Activated naive CD4-positive, alpha-beta T cell treated with anti-CD3 and anti-CD28 coated beads, Interleukin-2, amount 50 U/mL, for 72 hours (primary cell): ENCODE data around the gene ARHGEF18. TPM values are rescaled to one million over a fixed set of nuclear protein-coding genes. Genes with fewer than 3 reads are reported as not detected.
"Not testable (repeated sequence)": the region's sequence is repeated elsewhere in the genome, so short reads cannot be mapped to it uniquely, and the experiment has no call there.

Source experiments
- ATAC-seq, 2 donors: fragments of 150-1000 bp; cut with Tn5 transposase; 2 replicates each; pipeline ENCODE4 v1.10.0; 2021; ENCODE audit warnings: mild to moderate bottlenecking in 2 of 2, moderate library complexity in 2 of 2
- DNase-seq, 2 donors: peaks; one replicate each; pipeline ENCODE4 v3.0.0; 2021 to 2022; ENCODE audit warnings: low spot score in 2 of 2
- H3K27ac Mint-ChIP-seq, 2 donors: one replicate each; pipeline ENCODE4 v1.8.0; 2022; ENCODE audit warnings: mild to moderate bottlenecking in 2 of 2, mixed read lengths in 2 of 2
- H3K36me3 Mint-ChIP-seq, 2 donors: one replicate each; pipeline ENCODE4 v1.8.0; 2022; ENCODE audit warnings: mixed read lengths in 2 of 2
- H3K9me3 Mint-ChIP-seq, 2 donors: one replicate each; pipeline ENCODE4 v1.8.0; 2022; ENCODE audit warnings: mixed read lengths in 2 of 2
- total RNA-seq, 2 donors: library from RNA; stranded (reverse); gene quantifications; one replicate each; pipeline ENCODE4 v1.2.3, GENCODE V29; 2022

Gene ARHGEF18
- total RNA-seq, 2 donors from 2014 or later = 30.1 to 36.0 TPM

GRCh38 chr19:7366701-7367420 lies 18.1 kb downstream of the ARHGEF18 start:
- Mint-ChIP-seq H3K9me3 (peaks cover 0 to 9% of the 10 kb centered on the region in 2 donors), H3K27ac (peak overlapping the region; percentile 80 to 83), H3K36me3 (peaks cover 0 to 11% of the 10 kb centered on the region in 2 donors)
- ATAC-seq = peak; percentile 56 to 91
- peak in 1 of 2 donors; percentile 40 for DNase-seq

- Mint-ChIP-seq H3K9me3 (peaks cover 0 to 1% of the 10 kb centered on the region in 2 donors), H3K27ac (peak overlapping the region; percentile 32 to 81), H3K36me3 (peaks cover 0 to 7% of the 10 kb centered on the region in 2 donors)
- DNase-seq (no peak), ATAC-seq (no peak)
These were observed 19.7 kb downstream of the ARHGEF18 start for GRCh38 chr19:7368456-7368855.

GRCh38 chr19:7368866-7369265 lies 20.1 kb downstream of the ARHGEF18 start:
- not testable (repeated sequence) for H3K9me3 Mint-ChIP-seq, H3K36me3 Mint-ChIP-seq, DNase-seq, ATAC-seq
- peak overlapping the region; percentile 32 to 81 for H3K27ac Mint-ChIP-seq

- no peak for DNase-seq
- Mint-ChIP-seq H3K36me3 (no peaks in the 10 kb centered on the region), H3K9me3 (no peaks in the 10 kb centered on the region), H3K27ac (peak overlapping the region in 1 of 2 donors; percentile 70)
- no peak for ATAC-seq
These were observed 21.8 kb downstream of the ARHGEF18 start for GRCh38 chr19:7370546-7370945.

GRCh38 chr19:7371001-7371400 lies 22.3 kb downstream of the ARHGEF18 start:
- ATAC-seq = no peak
- H3K36me3 Mint-ChIP-seq = no peaks in the 10 kb centered on the region
- no peak for DNase-seq
- no peaks in the 10 kb centered on the region for H3K9me3 Mint-ChIP-seq
- peak overlapping the region in 1 of 2 donors; percentile 70 for H3K27ac Mint-ChIP-seq

- H3K36me3 Mint-ChIP-seq = no peaks in the 10 kb centered on the region
- H3K9me3 Mint-ChIP-seq = no peaks in the 10 kb centered on the region
- H3K27ac Mint-ChIP-seq = peak overlapping the region in 1 of 2 donors; percentile 38
- DNase-seq = no peak
- ATAC-seq = no peak
These were observed 24.1 kb downstream of the ARHGEF18 start for GRCh38 chr19:7372810-7373209.

GRCh38 chr19:7373862-7374261 lies 25.1 kb downstream of the ARHGEF18 start:
- ATAC-seq (peak in 1 of 2 donors; percentile 35), DNase-seq (no peak)
- Mint-ChIP-seq H3K36me3 (no peaks in the 10 kb centered on the region), H3K27ac (no peak overlapping the region), H3K9me3 (no peaks in the 10 kb centered on the region)

- ATAC-seq (no peak), DNase-seq (no peak)
- no peaks in the 10 kb centered on the region for H3K36me3 Mint-ChIP-seq
- H3K27ac Mint-ChIP-seq = peak overlapping the region in 1 of 2 donors; percentile 22
- no peaks in the 10 kb centered on the region for H3K9me3 Mint-ChIP-seq
These were observed 27.6 kb downstream of the ARHGEF18 start for GRCh38 chr19:7376151-7376852.

GRCh38 chr19:7377196-7377595 lies 28.5 kb downstream of the ARHGEF18 start:
- DNase-seq = no peak
- H3K36me3 Mint-ChIP-seq = no peaks in the 10 kb centered on the region
- no peak for ATAC-seq
- H3K27ac Mint-ChIP-seq = peak overlapping the region in 1 of 2 donors; percentile 44
- no peaks in the 10 kb centered on the region for H3K9me3 Mint-ChIP-seq

GRCh38 chr19:7381073-7381390 lies 32.3 kb downstream of the ARHGEF18 start:
- no peak for DNase-seq
- Mint-ChIP-seq H3K27ac (peak overlapping the region in 1 of 2 donors; percentile 81), H3K9me3 (no peaks in the 10 kb centered on the region), H3K36me3 (no peaks in the 10 kb centered on the region)
- ATAC-seq = no peak

GRCh38 chr19:7382694-7383093 lies 34.0 kb downstream of the ARHGEF18 start:
- no peak for DNase-seq
- no peak for ATAC-seq
- no peaks in the 10 kb centered on the region for H3K36me3 Mint-ChIP-seq
- H3K9me3 Mint-ChIP-seq = no peaks in the 10 kb centered on the region
- H3K27ac Mint-ChIP-seq = peak overlapping the region in 1 of 2 donors; percentile 24

GRCh38 chr19:7383284-7383683 lies 34.5 kb downstream of the ARHGEF18 start:
- H3K9me3 Mint-ChIP-seq = no peaks in the 10 kb centered on the region
- DNase-seq = no peak
- H3K36me3 Mint-ChIP-seq = no peaks in the 10 kb centered on the region
- peak overlapping the region; percentile 24 to 91 for H3K27ac Mint-ChIP-seq
- ATAC-seq = no peak

- H3K27ac Mint-ChIP-seq = peak overlapping the region in 1 of 2 donors; percentile 55
- no peaks in the 10 kb centered on the region for H3K9me3 Mint-ChIP-seq
- DNase-seq (no peak), ATAC-seq (no peak)
- no peaks in the 10 kb centered on the region for H3K36me3 Mint-ChIP-seq
These were observed 36.3 kb downstream of the ARHGEF18 start for GRCh38 chr19:7385062-7385461.

- no peak for DNase-seq
- Mint-ChIP-seq H3K27ac (peak overlapping the region in 1 of 2 donors; percentile 22), H3K36me3 (no peaks in the 10 kb centered on the region)
These were observed 37.6 kb downstream of the ARHGEF18 start for GRCh38 chr19:7386308-7386707.

GRCh38 chr19:7386769-7387168 lies 38.0 kb downstream of the ARHGEF18 start:
- no peaks in the 10 kb centered on the region for H3K9me3 Mint-ChIP-seq
- DNase-seq = no peak
- ATAC-seq = no peak
- H3K36me3 Mint-ChIP-seq = no peaks in the 10 kb centered on the region
- peak overlapping the region; percentile 22 to 72 for H3K27ac Mint-ChIP-seq

More at GRCh38 chr19:7386308-7386707, 37.6 kb downstream of the ARHGEF18 start:
- H3K9me3 Mint-ChIP-seq = no peaks in the 10 kb centered on the region
- peak in 1 of 2 donors; percentile 35 for ATAC-seq

GRCh38 chr19:7391218-7391670 lies 42.5 kb downstream of the ARHGEF18 start:
- no peak for DNase-seq
- H3K9me3 Mint-ChIP-seq = no peaks in the 10 kb centered on the region
- peak overlapping the region in 1 of 2 donors; percentile 89 for H3K27ac Mint-ChIP-seq
- H3K36me3 Mint-ChIP-seq = no peaks in the 10 kb centered on the region
- no peak for ATAC-seq

GRCh38 chr19:7393459-7393858 lies 44.7 kb downstream of the ARHGEF18 start:
- ATAC-seq = no peak
- Mint-ChIP-seq H3K27ac (peak overlapping the region; percentile 22 to 89), H3K36me3 (no peaks in the 10 kb centered on the region)

More at GRCh38 chr19:7393459-7393858, 44.7 kb downstream of the ARHGEF18 start:
- DNase-seq = no peak
- no peaks in the 10 kb centered on the region for H3K9me3 Mint-ChIP-seq
